ENCODE data around the gene HOXC13. TPM values are rescaled to one million over a fixed set of nuclear protein-coding genes. Genes with fewer than 3 reads are reported as not detected.

The HOXC13 gene
- total RNA-seq, 2 donors from 2014 or later = not detected

GRCh38 chr12:53960187-53961024, 21.8 kb downstream of the HOXC13 start:
- no peak overlapping the region for H3K27ac Mint-ChIP-seq
- DNase-seq = peak; percentile 76
- 28 to 50% methylated on average over 10 to 39 of the region's 39 CpGs for WGBS, 2 experiments (ENCODE audit: insufficient coverage in 1 of 2, insufficient read length in 1 of 2)
- H3K9me3 ChIP-seq (ENCODE audit: control insufficient read depth, low read length) = peaks cover 4% of the 10 kb centered on the region
- H3K9me3 Mint-ChIP-seq = no peaks in the 10 kb centered on the region
- peaks cover 100% of the 10 kb centered on the region for H3K27me3 ChIP-seq (ENCODE audit: control insufficient read depth, insufficient read depth, low read length, poor library complexity, severe bottlenecking)
- H3K4me1 Mint-ChIP-seq = no peaks in the 10 kb centered on the region
- peaks cover 100% of the 10 kb centered on the region for H3K27me3 Mint-ChIP-seq (ENCODE audit: insufficient read depth)
- H3K4me3 ChIP-seq (ENCODE audit: low read length) = no peak overlapping the region
- no peaks in the 10 kb centered on the region for H3K4me1 ChIP-seq (ENCODE audit: control insufficient read depth, insufficient read depth, low read length)
- H3K4me3 Mint-ChIP-seq = no peak overlapping the region
- no peak overlapping the region for H3K9ac ChIP-seq (ENCODE audit: extremely low read depth, low read length, poor library complexity, severe bottlenecking)
- H3K36me3 Mint-ChIP-seq (ENCODE audit: low read depth) = no peaks in the 10 kb centered on the region
- no peak overlapping the region for H3K27ac ChIP-seq (ENCODE audit: low read depth, low read length)
- H3K36me3 ChIP-seq (ENCODE audit: control insufficient read depth, insufficient read depth, low read length) = no peaks in the 10 kb centered on the region
- TF ChIP-seq CTCF (conservative IDR thresholded peaks at IDR 0.05) = no peak

- no peaks in the 10 kb centered on the region for H3K4me1 ChIP-seq (ENCODE audit: control insufficient read depth, insufficient read depth, low read length)
- no peak overlapping the region for H3K27ac ChIP-seq (ENCODE audit: low read depth, low read length)
- H3K27me3 ChIP-seq (ENCODE audit: control insufficient read depth, insufficient read depth, low read length, poor library complexity, severe bottlenecking) = peaks cover 100% of the 10 kb centered on the region
- Mint-ChIP-seq H3K4me1 (peaks cover under 1% of the 10 kb centered on the region), H3K4me3 (no peak overlapping the region), H3K27me3 (ENCODE audit: insufficient read depth) (peaks cover 100% of the 10 kb centered on the region), H3K27ac (no peak overlapping the region), H3K36me3 (ENCODE audit: low read depth) (no peaks in the 10 kb centered on the region), H3K9me3 (no peaks in the 10 kb centered on the region)
- peak; percentile 88 for DNase-seq
- no peak overlapping the region for H3K4me3 ChIP-seq (ENCODE audit: low read length)
- no peaks in the 10 kb centered on the region for H3K36me3 ChIP-seq (ENCODE audit: control insufficient read depth, insufficient read depth, low read length)
- TF ChIP-seq CTCF (conservative IDR thresholded peaks at IDR 0.05) = peak; percentile 55
- no peak overlapping the region for H3K9ac ChIP-seq (ENCODE audit: extremely low read depth, low read length, poor library complexity, severe bottlenecking)
- H3K9me3 ChIP-seq (ENCODE audit: control insufficient read depth, low read length) = no peaks in the 10 kb centered on the region
- WGBS, 2 experiments (ENCODE audit: insufficient coverage in 1 of 2, insufficient read length in 1 of 2) = 2 to 6% methylated on average over 36 to 72 of the region's 72 CpGs
Observed at GRCh38 chr12:53961025-53961761, 22.6 kb downstream of the HOXC13 start.

GRCh38 chr12:53963005-53963404, 24.4 kb downstream of the HOXC13 start:
- no peak overlapping the region for H3K9ac ChIP-seq (ENCODE audit: extremely low read depth, low read length, poor library complexity, severe bottlenecking)
- Mint-ChIP-seq H3K27me3 (ENCODE audit: insufficient read depth) (peaks cover 100% of the 10 kb centered on the region), H3K4me3 (no peak overlapping the region), H3K27ac (no peak overlapping the region), H3K9me3 (no peaks in the 10 kb centered on the region), H3K36me3 (ENCODE audit: low read depth) (no peaks in the 10 kb centered on the region), H3K4me1 (peaks cover 6% of the 10 kb centered on the region)
- no peaks in the 10 kb centered on the region for H3K4me1 ChIP-seq (ENCODE audit: control insufficient read depth, insufficient read depth, low read length)
- no peaks in the 10 kb centered on the region for H3K36me3 ChIP-seq (ENCODE audit: control insufficient read depth, insufficient read depth, low read length)
- no peak overlapping the region for H3K27ac ChIP-seq (ENCODE audit: low read depth, low read length)
- H3K9me3 ChIP-seq (ENCODE audit: control insufficient read depth, low read length) = no peaks in the 10 kb centered on the region
- TF ChIP-seq CTCF (conservative IDR thresholded peaks at IDR 0.05) = no peak
- no peak overlapping the region for H3K4me3 ChIP-seq (ENCODE audit: low read length)
- H3K27me3 ChIP-seq (ENCODE audit: control insufficient read depth, insufficient read depth, low read length, poor library complexity, severe bottlenecking) = peaks cover 100% of the 10 kb centered on the region
- WGBS, 2 experiments (ENCODE audit: insufficient coverage in 1 of 2, insufficient read length in 1 of 2) = 35 to 44% methylated on average over 5 to 7 of the region's 7 CpGs
- DNase-seq = no peak

Measured in endodermal cell (in vitro differentiated cells).